H9 (cell line): Measurements from ENCODE around the gene PLA2G2F. TPM values are rescaled to one million over a fixed set of nuclear protein-coding genes. Genes with fewer than 3 reads are reported as not detected.
A peak's percentile ranks its signal among the peaks of the same experiment; 100 is the strongest.

Source experiments
- DNase-seq: peaks from one replicate; pipeline ENCODE4 v3.0.0-alpha.2; 2017
- H2AFZ ChIP-seq: one replicate; pipeline ENCODE4 v1.6.1; 2013; ENCODE audit warnings: mild to moderate bottlenecking, low read length, control low read depth, moderate library complexity
- H2AK5ac ChIP-seq: 2 replicates; pipeline ENCODE4 v1.6.1; 2013; ENCODE audit warnings: low read length, control low read depth, mixed read lengths; ENCODE audit not compliant: insufficient read length
- H2BK120ac ChIP-seq: one replicate; pipeline ENCODE4 v1.6.1; 2013; ENCODE audit warnings: low read depth, mild to moderate bottlenecking, low read length, control low read depth, inconsistent platforms; ENCODE audit not compliant: poor library complexity, severe bottlenecking
- H2BK12ac ChIP-seq: 2 replicates; pipeline ENCODE4 v1.6.1; 2013; ENCODE audit warnings: low read length, control low read depth, mixed read lengths, low read depth; ENCODE audit not compliant: insufficient read length
- H2BK15ac ChIP-seq: 2 replicates; pipeline ENCODE4 v1.6.1; 2013; ENCODE audit warnings: low read depth, low read length, control low read depth
- H2BK20ac ChIP-seq: one replicate; pipeline ENCODE4 v1.6.1; 2013; ENCODE audit warnings: low read depth, mild to moderate bottlenecking, low read length, control low read depth, inconsistent platforms; ENCODE audit not compliant: poor library complexity, severe bottlenecking
- H2BK5ac ChIP-seq: 2 replicates; pipeline ENCODE4 v1.6.1; 2013; ENCODE audit warnings: low read length, control low read depth, mixed read lengths; ENCODE audit not compliant: insufficient read length
- H3K14ac ChIP-seq: 2 replicates; pipeline ENCODE4 v1.6.1; 2013; ENCODE audit warnings: low read length, control low read depth; ENCODE audit not compliant: insufficient read depth
- H3K18ac ChIP-seq: 2 replicates; pipeline ENCODE4 v1.6.1; 2013; ENCODE audit warnings: low read depth, mild to moderate bottlenecking, mixed read lengths, low read length, control low read depth; ENCODE audit not compliant: insufficient read length
- H3K23ac ChIP-seq: 2 replicates; pipeline ENCODE4 v1.6.1; 2013; ENCODE audit warnings: low read length, control low read depth, mixed read lengths, low read depth; ENCODE audit not compliant: insufficient read length
- H3K23me2 ChIP-seq: 2 replicates; pipeline ENCODE4 v1.6.1; 2013; ENCODE audit warnings: low read depth, mild to moderate bottlenecking, mixed read lengths, low read length, control low read depth; ENCODE audit not compliant: insufficient read length, poor library complexity, severe bottlenecking
- H3K27ac ChIP-seq: 2 replicates; pipeline ENCODE4 v1.5.1; 2013; ENCODE audit warnings: low read length, control low read depth, mixed read lengths, low read depth; ENCODE audit not compliant: insufficient read length
- H3K27me3 ChIP-seq: 2 replicates; pipeline ENCODE4 v1.6.1; 2013; ENCODE audit warnings: low read length, control low read depth, inconsistent platforms; ENCODE audit not compliant: insufficient read depth
- H3K4ac ChIP-seq: 2 replicates; pipeline ENCODE4 v1.6.1; 2013; ENCODE audit warnings: low read depth, mild to moderate bottlenecking, control low read depth, inconsistent platforms, low read length, moderate library complexity
- H3K4me1 ChIP-seq: 2 replicates; pipeline ENCODE4 v1.6.1; 2013; ENCODE audit warnings: low read length, control low read depth, inconsistent platforms; ENCODE audit not compliant: insufficient read depth
- H3K4me2 ChIP-seq: 2 replicates; pipeline ENCODE4 v1.6.1; 2013; ENCODE audit warnings: low read length, control low read depth, mixed read lengths; ENCODE audit not compliant: insufficient read length, insufficient read depth
- H3K56ac ChIP-seq: 2 replicates; pipeline ENCODE4 v1.6.1; 2013; ENCODE audit warnings: low read depth, mild to moderate bottlenecking, mixed read lengths, low read length, control low read depth; ENCODE audit not compliant: insufficient read length
- H3K79me1 ChIP-seq: 2 replicates; pipeline ENCODE4 v1.6.1; 2013; ENCODE audit warnings: low read depth, mild to moderate bottlenecking, moderate library complexity, low read length, control low read depth, inconsistent platforms; ENCODE audit not compliant: insufficient read depth, poor library complexity, severe bottlenecking
- H3K79me2 ChIP-seq: 2 replicates; pipeline ENCODE4 v1.6.1; 2013; ENCODE audit warnings: low read length, control low read depth, inconsistent platforms; ENCODE audit not compliant: insufficient read depth
- H3K9ac ChIP-seq: 2 replicates; pipeline ENCODE4 v1.6.1; 2013; ENCODE audit warnings: low read length, control low read depth, mixed read lengths; ENCODE audit not compliant: insufficient read length; ENCODE audit errors: extremely low read depth
- H3K9me3 ChIP-seq: one replicate; pipeline ENCODE4 v1.6.1; 2013; ENCODE audit warnings: low read depth, low read length, inconsistent platforms; ENCODE audit not compliant: control insufficient read depth
- H3T11ph ChIP-seq: one replicate; pipeline ENCODE4 v1.6.1; 2013; ENCODE audit warnings: mild to moderate bottlenecking, low read length, control low read depth, inconsistent platforms
- H4K20me1 ChIP-seq: one replicate; pipeline ENCODE4 v1.6.1; 2013; ENCODE audit not compliant: control insufficient read depth, insufficient read length, insufficient read depth
- H4K5ac ChIP-seq: 2 replicates; pipeline ENCODE4 v1.6.1; 2013; ENCODE audit warnings: low read depth, mild to moderate bottlenecking, mixed read lengths, low read length, control low read depth; ENCODE audit not compliant: insufficient read length
- H4K8ac ChIP-seq: replicated peaks from 2 replicates; pipeline ENCODE4 v1.6.1; 2013; ENCODE audit warnings: low read length, control low read depth, mixed read lengths, low read depth; ENCODE audit not compliant: insufficient read length
- H4K91ac ChIP-seq: 2 replicates; pipeline ENCODE4 v1.6.1; 2013; ENCODE audit warnings: low read depth, mild to moderate bottlenecking, moderate library complexity, mixed read lengths, low read length, control low read depth; ENCODE audit not compliant: insufficient read length
- H3K27ac Mint-ChIP-seq, 3 experiments: 2 replicates in 2 of 3; 3 replicates in 1 of 3; pipeline ENCODE4 v1.8.0; 2020 to 2021; ENCODE audit warnings: mixed read lengths in 3 of 3, mild to moderate bottlenecking in 1 of 3, moderate library complexity in 1 of 3
- H3K27me3 Mint-ChIP-seq: 2 replicates; pipeline ENCODE4 v1.8.0; 2021; ENCODE audit warnings: low read depth, mild to moderate bottlenecking, moderate library complexity, mixed read lengths
- H3K36me3 Mint-ChIP-seq, 3 experiments: 2 replicates in 2 of 3; 3 replicates in 1 of 3; pipeline ENCODE4 v1.8.0; 2020 to 2021; ENCODE audit warnings: low read depth in 3 of 3, mixed read lengths in 3 of 3; ENCODE audit not compliant: insufficient read depth in 1 of 3
- H3K4me1 Mint-ChIP-seq, 2 experiments: 2 replicates each; pipeline ENCODE4 v1.8.0; 2020; ENCODE audit warnings: mixed read lengths in 2 of 2
- H3K4me3 Mint-ChIP-seq, 2 experiments: 2 replicates in 1 of 2; 3 replicates in 1 of 2; pipeline ENCODE4 v1.8.0; 2020 to 2021; ENCODE audit warnings: mild to moderate bottlenecking in 2 of 2, mixed read lengths in 2 of 2, moderate library complexity in 1 of 2
- H3K9me3 Mint-ChIP-seq, 2 experiments: 2 replicates in 1 of 2; 3 replicates in 1 of 2; pipeline ENCODE4 v1.8.0; 2020; ENCODE audit warnings: mild to moderate bottlenecking in 2 of 2, mixed read lengths in 2 of 2, moderate library complexity in 1 of 2
- CTCF ChIP-seq: fragments of 200-600 bp; sonication (generic); conservative IDR thresholded peaks from 3 replicates; pipeline ENCODE4 v1.8.0; 2021; ENCODE audit warnings: antibody characterized with exemption, mild to moderate bottlenecking
- WGBS: extraction: QIAGEN DNeasy Blood & Tissue Kit; methylation state at CpG from one replicate; pipeline ENCODE4 v1.1.7; 2013; ENCODE audit warnings: missing lambda C conversion rate, low lambda C conversion rate, mixed read lengths; ENCODE audit not compliant: insufficient read length; ENCODE audit errors: extremely low coverage; 5-methylcytosine and 5-hydroxymethylcytosine counted together
- total RNA-seq: library from RNA; stranded (reverse); gene quantifications from 2 replicates; pipeline ENCODE4 v1.2.1, GENCODE V29; 2021

Gene PLA2G2F
- total RNA-seq, 1 experiment from 2014 or later, result not detected

GRCh38 chr1:20143734-20144565 lies 4.8 kb downstream of the PLA2G2F start:
- Histone ChIP-seq H3K4me1 (no peaks in the 10 kb centered on the region), H3K9ac (no peak overlapping the region), H2BK5ac (no peak overlapping the region), H3K27ac (no peak overlapping the region), H2BK20ac (no peak overlapping the region), H4K5ac (no peak overlapping the region), H3K23ac (no peak overlapping the region), H3K56ac (no peak overlapping the region), H3K79me2 (no peaks in the 10 kb centered on the region), H3K4me2 (no peak overlapping the region), H4K8ac (no peak overlapping the region), H3K18ac (no peak overlapping the region), H3K9me3 (no peaks in the 10 kb centered on the region), H3K23me2 (no peaks in the 10 kb centered on the region), H2AK5ac (no peak overlapping the region), H3T11ph (no peak overlapping the region), H3K14ac (peak overlapping the region; percentile 13; the same call in 1 of the 2 replicates), H2AFZ (no peak overlapping the region), H3K4ac (no peak overlapping the region), H3K27me3 (no peaks in the 10 kb centered on the region), H4K20me1 (no peaks in the 10 kb centered on the region), H2BK120ac (no peak overlapping the region), H3K79me1 (no peaks in the 10 kb centered on the region), H4K91ac (no peak overlapping the region), H2BK15ac (no peak overlapping the region), H2BK12ac (no peak overlapping the region)
- DNase-seq, result no peak
- TF ChIP-seq CTCF, result no peak
- no CpG with 5 or more reads among the region's 13 CpGs for WGBS
- H3K27me3 Mint-ChIP-seq, result peaks cover 2% of the 10 kb centered on the region; the same call in 1 of the 2 replicates
- no peak overlapping the region for H3K4me3 Mint-ChIP-seq
- H3K27ac Mint-ChIP-seq, result no peak overlapping the region; a peak in 1 of 7 replicates
- peaks cover 4 to 20% of the 10 kb centered on the region in 2 experiments for H3K4me1 Mint-ChIP-seq
- H3K9me3 Mint-ChIP-seq, result no peaks in the 10 kb centered on the region
- H3K36me3 Mint-ChIP-seq, result no peaks in the 10 kb centered on the region
